GM10266 (cell line): ENCODE measurements around the gene SCARB2.

Source experiments
- DNase-seq: peaks from one replicate; pipeline ENCODE4 v3.0.0; 2012; ENCODE audit errors: extremely low spot score
- CTCF ChIP-seq: IDR thresholded peaks from 2 replicates; pipeline ENCODE4 v1.5.1; 2012; ENCODE audit warnings: mild to moderate bottlenecking, low read depth; ENCODE audit not compliant: control insufficient read depth, insufficient read depth; ENCODE audit errors: missing control alignments

The SCARB2 gene

GRCh38 chr4:76141241-76141640 lies 72.4 kb downstream of the SCARB2 start:
- TF ChIP-seq CTCF: no peak
- DNase-seq: no peak

- DNase-seq: no peak
- no peak for TF ChIP-seq CTCF
These were observed 85.9 kb downstream of the SCARB2 start for GRCh38 chr4:76127754-76128153.

- no peak for TF ChIP-seq CTCF
- no peak for DNase-seq
These were observed 87.8 kb downstream of the SCARB2 start for GRCh38 chr4:76125816-76126215.

GRCh38 chr4:76120199-76120598 lies 93.4 kb downstream of the SCARB2 start:
- TF ChIP-seq CTCF: no peak

GRCh38 chr4:76117536-76117935 lies 96.1 kb downstream of the SCARB2 start:
- no peak for DNase-seq
- no peak for TF ChIP-seq CTCF

More at GRCh38 chr4:76120199-76120598, 93.4 kb downstream of the SCARB2 start:
- DNase-seq: no peak

- no peak for TF ChIP-seq CTCF
- DNase-seq: no peak
These were observed 96.8 kb downstream of the SCARB2 start for GRCh38 chr4:76116821-76117220.
